K562 (cell line): ENCODE data around the gene SENP1. TPM values are rescaled to one million over a fixed set of nuclear protein-coding genes. Genes with fewer than 3 reads are reported as not detected.

Source experiments
- ATAC-seq: fragments of 200-7000 bp; cut with Tn5 transposase; 3 replicates; pipeline ENCODE4 v1.9.1; 2020; ENCODE audit warnings: moderate library complexity
- BruUV-seq: library from RNA; stranded (reverse); fragments of 400-500 nt; replicated peaks from 2 replicates; lab custom pipeline; 2021; lab: Mats Ljungman, UMichigan
- CTCF ChIA-PET: fragments of 300-600 bp; formaldehyde crosslinking; extraction: SDS; loops from one replicate; lab custom pipeline; 2021; ENCODE audit warnings: low intra/inter-chr PET ratio; lab: Yijun Ruan, JAX
- POLR2A ChIA-PET: fragments of 300-600, 350-650 bp; sonication (Branson Sonifier 250); formaldehyde crosslinking; extraction: SDS; loops from one replicate; lab custom pipeline; 2021; ENCODE audit warnings: antibody characterized with exemption, inconsistent platforms; lab: Yijun Ruan, JAX
- DNase-seq, 4 experiments: peaks; one replicate each; pipeline versions ENCODE4 v3.0.0 to v3.0.0-alpha.2; 2011 to 2018; ENCODE audit warnings: low spot score in 3 of 4, mixed read lengths in 3 of 4; ENCODE audit errors: extremely low read depth in 1 of 4
- FAIRE-seq: peaks from 2 replicates; lab custom pipeline; 2011; peaks lifted over from hg19 to GRCh38; lab: Jason Lieb, UNC
- H2AFZ ChIP-seq: 2 replicates; pipeline ENCODE4 v1.6.0; 2011; ENCODE audit warnings: low read depth, low read length, control low read depth, inconsistent platforms
- H3K27ac ChIP-seq: fragments of 200-600 bp; 3 replicates; pipeline ENCODE4 v1.8.0; 2011; ENCODE audit warnings: low read depth, mild to moderate bottlenecking, control low read depth, inconsistent platforms, low read length, moderate library complexity, mixed read lengths; ENCODE audit errors: extremely low read depth
- H3K27me3 ChIP-seq, 2 experiments: fragments of 300-600 bp in 1 of 2; 2 replicates in 1 of 2; 3 replicates in 1 of 2; pipeline versions ENCODE4 v1.6.0 to v1.8.0; 2011; ENCODE audit warnings: inconsistent platforms in 2 of 2, low read length in 2 of 2, mild to moderate bottlenecking in 1 of 2, mixed read lengths in 1 of 2, moderate library complexity in 1 of 2; ENCODE audit not compliant: control insufficient read depth in 2 of 2, insufficient read depth in 2 of 2
- H3K36me3 ChIP-seq: fragments of 300-600 bp; 3 replicates; pipeline ENCODE4 v1.8.0; 2011; ENCODE audit warnings: mild to moderate bottlenecking, low read length, inconsistent platforms; ENCODE audit not compliant: control insufficient read depth, insufficient read depth
- H3K4me1 ChIP-seq, 2 experiments: fragments of 200-600 bp in 1 of 2; replicated peaks in 1 of 2; 2 replicates in 1 of 2; 3 replicates in 1 of 2; pipeline versions ENCODE4 v1.5.1 to v1.8.0; 2011; ENCODE audit warnings: inconsistent platforms in 2 of 2, low read length in 2 of 2, mild to moderate bottlenecking in 1 of 2, mixed read lengths in 1 of 2, moderate library complexity in 1 of 2; ENCODE audit not compliant: control insufficient read depth in 2 of 2, insufficient read depth in 2 of 2
- H3K4me2 ChIP-seq: 2 replicates; pipeline ENCODE4 v1.6.1; 2011; ENCODE audit warnings: low read length, control low read depth, inconsistent platforms, mixed read lengths; ENCODE audit not compliant: insufficient read depth
- H3K4me3 ChIP-seq: fragments of 200-600 bp; sonication (generic), shearing (Covaris generic); 2 replicates; pipeline ENCODE4 v1.5.1; 2016; ENCODE audit warnings: control low read depth, inconsistent platforms
- H3K79me2 ChIP-seq: fragments of 200-600 bp; 3 replicates; pipeline ENCODE4 v1.8.0; 2011; ENCODE audit warnings: low read length, inconsistent platforms; ENCODE audit not compliant: control insufficient read depth, insufficient read depth
- H3K9ac ChIP-seq, 2 experiments: 2 replicates each; pipeline versions ENCODE4 v1.6.0 to v1.6.1; 2011; ENCODE audit warnings: low read depth in 2 of 2, low read length in 2 of 2, control low read depth in 1 of 2, inconsistent platforms in 1 of 2, mild to moderate bottlenecking in 1 of 2, mixed read lengths in 1 of 2; ENCODE audit not compliant: insufficient read depth in 1 of 2
- H3K9me1 ChIP-seq: one replicate; pipeline ENCODE4 v1.6.0; 2011; ENCODE audit warnings: inconsistent platforms, mild to moderate bottlenecking, low read length, moderate library complexity; ENCODE audit not compliant: control insufficient read depth, insufficient read depth
- H3K9me3 ChIP-seq: replicated peaks from 2 replicates; pipeline ENCODE4 v1.5.1; 2011; ENCODE audit warnings: low read depth, low read length, inconsistent platforms; ENCODE audit not compliant: control insufficient read depth, insufficient read depth
- H4K20me1 ChIP-seq: replicated peaks from 2 replicates; pipeline ENCODE4 v1.6.1; 2011; ENCODE audit warnings: low read length, inconsistent platforms, mixed read lengths; ENCODE audit not compliant: control insufficient read depth, insufficient read depth
- ATF3 ChIP-seq, 2 experiments: fragments of 450-650 bp in 1 of 2; sonication (generic) in 1 of 2; formaldehyde crosslinking in 1 of 2; IDR thresholded peaks in 1 of 2; conservative IDR thresholded peaks in 1 of 2; 2 replicates each; pipeline versions ENCODE4 v1.6.1 to v1.8.1; 2016 to 2023; ENCODE audit warnings: mild to moderate bottlenecking in 2 of 2, moderate library complexity in 2 of 2, inconsistent platforms in 1 of 2, missing genetic modification reagents in 1 of 2
- CC2D1A ChIP-seq: fragments of 450-650 bp; IDR thresholded peaks from 2 replicates; pipeline ENCODE4 v1.6.1; 2017; ENCODE audit warnings: mild to moderate bottlenecking
- HES1 ChIP-seq: fragments of 450-650 bp; IDR thresholded peaks from 2 replicates; pipeline ENCODE4 v1.6.1; 2016; ENCODE audit warnings: low read depth, mild to moderate bottlenecking, moderate library complexity
- IRF1 ChIP-seq: sonication (generic); formaldehyde crosslinking; IDR thresholded peaks from 2 replicates; pipeline ENCODE4 v1.8.0; 2022; ENCODE audit warnings: missing genetic modification reagents, mild to moderate bottlenecking, borderline replicate concordance
- MTF1 ChIP-seq: fragments of 250-450 bp; sonication (Bioruptor Pico); IDR thresholded peaks from 2 replicates; pipeline ENCODE4 v1.9.0; 2021; ENCODE audit warnings: moderate library complexity, mild to moderate bottlenecking, inconsistent platforms, borderline replicate concordance
- SAFB2 ChIP-seq: fragments of 200-400 bp; formaldehyde crosslinking; IDR thresholded peaks from 2 replicates; pipeline ENCODE4 v1.6.1; 2018; ENCODE audit warnings: borderline replicate concordance, low read length, low read depth, moderate library complexity; ENCODE audit not compliant: severe bottlenecking
- TEAD4 ChIP-seq, 2 experiments: sonication (generic) in 1 of 2; formaldehyde crosslinking in 1 of 2; IDR thresholded peaks; 2 replicates each; pipeline versions ENCODE4 v1.6.1 to v1.8.0; 2012 to 2022; ENCODE audit warnings: borderline replicate concordance in 1 of 2, inconsistent platforms in 1 of 2, low read length in 1 of 2, mild to moderate bottlenecking in 1 of 2, missing genetic modification reagents in 1 of 2
- XRCC5 ChIP-seq: fragments of 200-400 bp; formaldehyde crosslinking; IDR thresholded peaks from 2 replicates; pipeline ENCODE4 v1.6.1; 2017; ENCODE audit warnings: low read depth, mild to moderate bottlenecking, low read length
- ZBTB1 ChIP-seq: sonication (generic); formaldehyde crosslinking; IDR thresholded peaks from 2 replicates; pipeline ENCODE4 v1.8.1; 2023; ENCODE audit warnings: missing genetic modification reagents, low read depth, mild to moderate bottlenecking, borderline replicate concordance
- ZNF354B ChIP-seq: fragments of 250-450 bp; sonication (Bioruptor Pico); IDR thresholded peaks from 2 replicates; pipeline ENCODE4 v1.4.0; 2020
- ZNF778 ChIP-seq: fragments of 450-650 bp; formaldehyde crosslinking; IDR thresholded peaks from 2 replicates; pipeline ENCODE4 v1.4.0; 2020; ENCODE audit warnings: mild to moderate bottlenecking, moderate library complexity
- WGBS: fragments of 100-300 bp; shearing (Covaris generic); methylation state at CpG from one replicate; pipeline ENCODE4 v1.1.6; 2016; ENCODE audit warnings: low coverage, mixed read lengths; ENCODE audit not compliant: insufficient coverage; ENCODE audit errors: missing lambda C conversion rate; 5-methylcytosine and 5-hydroxymethylcytosine counted together
- in situ Hi-C: fragments of 300-500 bp; cut with MboI; formaldehyde crosslinking; loops from 4 replicates; pipeline ENCODE4 v1.15.0; 2018; ENCODE audit warnings: inconsistent platforms, mixed read lengths
- intact Hi-C: fragments of 100-400 bp; cut with micrococcal nuclease; formaldehyde crosslinking; loops from 2 replicates; pipeline ENCODE4 v1.14.2; 2022
- polyA plus RNA-seq, 8 experiments: library from polyadenylated mRNA; depleted of rRNA in 4 of 8; stranded (reverse) in 5 of 8; unstranded in 3 of 8; fragments of >200 nt; fragmentation: Nextera tagmentation in 2 of 8; fragmentation: Illumina TruSeq in 1 of 8; extraction: Ambion mirVana in 2 of 8; extraction: Trizol in 1 of 8; gene quantifications; 2 replicates each; pipeline versions ENCODE4 v1.2.1 to v1.2.3, GENCODE V29; 2011 to 2014; ENCODE audit warnings: inconsistent platforms in 1 of 8, missing spikeins in 1 of 8
- total RNA-seq, 7 experiments: library from RNA; depleted of rRNA in 6 of 7; stranded (reverse); fragments of >200 nt in 6 of 7; fragmentation: Illumina TruSeq in 2 of 7; extraction: Trizol in 2 of 7; gene quantifications; 2 replicates each; pipeline versions ENCODE4 v1.2.1 to v1.2.3, GENCODE V29; 2011 to 2021; ENCODE audit warnings: low replicate concordance in 1 of 7
- TF ChIP-seq, protein P1 (sequence below): fragments of 450-650 bp; IDR thresholded peaks from 2 replicates; pipeline ENCODE4 v1.6.1; 2017; ENCODE audit warnings: antibody characterized with exemption
- TF ChIP-seq, protein P2 (sequence below): fragments of 150-350 bp; conservative IDR thresholded peaks from 2 replicates; pipeline ENCODE4 v1.6.1; 2014; ENCODE audit warnings: low read length

Gene SENP1
- total and polyA plus RNA-seq, 9 of the 15 experiments (the other 6 are each of a cell fraction or from before 2014, with no cell fraction given), result 15.5 to 59.0 (median 36.3) TPM

DNA sequence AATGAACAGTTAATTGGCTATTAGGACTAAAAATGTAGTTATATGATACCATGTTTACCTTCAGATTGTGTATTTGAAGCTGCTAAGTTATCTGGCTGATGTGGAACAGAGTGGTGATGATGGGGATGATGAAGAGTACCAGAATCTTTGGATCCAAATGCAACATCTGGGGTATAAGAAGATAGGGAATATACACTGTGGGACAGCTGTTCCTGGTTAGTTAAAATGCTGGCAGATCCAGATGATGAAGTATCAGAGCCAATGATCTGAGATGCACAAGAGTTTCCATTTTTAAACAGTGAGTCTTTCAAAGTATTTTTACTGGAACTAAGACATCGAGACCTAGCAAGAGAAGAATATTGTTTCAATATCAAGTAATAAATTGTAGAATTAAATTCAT, 31.6 kb downstream of the SENP1 start (continued):
- TF ChIP-seq ATF3 (IDR thresholded peaks at IDR 0.05) (no peak), ATF3 (CRISPR knock-in tag; conservative IDR thresholded peaks at IDR 0.05) (no peak), TEAD4 (IDR thresholded peaks at IDR 0.05; ENCODE audit: low read length) (no peak), TEAD4 (CRISPR knock-in tag; IDR thresholded peaks at IDR 0.05; ENCODE audit: borderline replicate concordance) (no peak), SAFB2 (no peak)
- TF ChIP-seq, protein P1, sequence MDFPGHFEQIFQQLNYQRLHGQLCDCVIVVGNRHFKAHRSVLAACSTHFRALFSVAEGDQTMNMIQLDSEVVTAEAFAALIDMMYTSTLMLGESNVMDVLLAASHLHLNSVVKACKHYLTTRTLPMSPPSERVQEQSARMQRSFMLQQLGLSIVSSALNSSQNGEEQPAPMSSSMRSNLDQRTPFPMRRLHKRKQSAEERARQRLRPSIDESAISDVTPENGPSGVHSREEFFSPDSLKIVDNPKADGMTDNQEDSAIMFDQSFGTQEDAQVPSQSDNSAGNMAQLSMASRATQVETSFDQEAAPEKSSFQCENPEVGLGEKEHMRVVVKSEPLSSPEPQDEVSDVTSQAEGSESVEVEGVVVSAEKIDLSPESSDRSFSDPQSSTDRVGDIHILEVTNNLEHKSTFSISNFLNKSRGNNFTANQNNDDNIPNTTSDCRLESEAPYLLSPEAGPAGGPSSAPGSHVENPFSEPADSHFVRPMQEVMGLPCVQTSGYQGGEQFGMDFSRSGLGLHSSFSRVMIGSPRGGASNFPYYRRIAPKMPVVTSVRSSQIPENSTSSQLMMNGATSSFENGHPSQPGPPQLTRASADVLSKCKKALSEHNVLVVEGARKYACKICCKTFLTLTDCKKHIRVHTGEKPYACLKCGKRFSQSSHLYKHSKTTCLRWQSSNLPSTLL, result no peak
- TF ChIP-seq, all 486 proteins: peak for 0

DNA sequence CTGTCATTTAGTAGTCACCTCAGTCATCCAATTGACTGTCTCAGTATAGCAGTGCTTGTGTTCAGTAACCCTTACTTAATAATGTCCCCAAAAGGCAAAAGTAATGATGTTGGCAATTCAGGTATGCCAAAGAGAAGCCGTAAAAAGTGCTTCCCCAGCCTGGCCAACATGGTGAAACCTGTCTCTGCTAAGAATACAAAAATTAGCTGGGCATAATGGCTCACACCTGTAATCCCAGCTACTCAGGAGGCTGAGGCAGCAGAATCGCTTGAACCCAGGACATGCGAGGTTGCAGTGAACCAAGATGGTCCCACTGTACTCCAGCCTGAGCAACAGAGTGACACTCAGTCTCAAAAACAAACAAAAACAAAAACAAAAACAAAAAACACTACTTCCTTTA, 33.6 kb downstream of the SENP1 start:
- Histone ChIP-seq H3K36me3 (peaks cover 65% of the 10 kb centered on the region), H3K27me3 (no peaks in the 10 kb centered on the region), H3K4me3 (no peak overlapping the region), H3K27ac (no peak overlapping the region), H3K9ac (no peak overlapping the region), H3K9me3 (no peaks in the 10 kb centered on the region), H4K20me1 (no peaks in the 10 kb centered on the region), H2AFZ (no peak overlapping the region), H3K4me2 (no peak overlapping the region), H3K4me1 (peaks cover 3 to 6% of the 10 kb centered on the region in 2 experiments; a peak in 2 of 5 replicates), H3K9me1 (no peaks in the 10 kb centered on the region), H3K79me2 (no peaks in the 10 kb centered on the region)
- DNase-seq (no peak), ATAC-seq (no peak), FAIRE-seq (no peak)
- ChIA-PET CTCF (interaction anchor here (0.5 to 0.6 kb wide), 2 partner anchors 239 to 242 kb away, joined by 5 read pairs; no protein-coding TSS in a partner anchor), POLR2A (no interaction called here)
- in situ Hi-C loops, result no loop called here
- WGBS, result 100% methylated on average over 3 of the region's 3 CpGs
- no TSS peak for BruUV-seq
- intact Hi-C loops, result no loop called here
- no peak for TF ChIP-seq XRCC5
- no peak for TF ChIP-seq MTF1 (CRISPR knock-in tag)
- TF ChIP-seq ZNF778 (CRISPR knock-in tag), result no peak
- TF ChIP-seq, protein P2, sequence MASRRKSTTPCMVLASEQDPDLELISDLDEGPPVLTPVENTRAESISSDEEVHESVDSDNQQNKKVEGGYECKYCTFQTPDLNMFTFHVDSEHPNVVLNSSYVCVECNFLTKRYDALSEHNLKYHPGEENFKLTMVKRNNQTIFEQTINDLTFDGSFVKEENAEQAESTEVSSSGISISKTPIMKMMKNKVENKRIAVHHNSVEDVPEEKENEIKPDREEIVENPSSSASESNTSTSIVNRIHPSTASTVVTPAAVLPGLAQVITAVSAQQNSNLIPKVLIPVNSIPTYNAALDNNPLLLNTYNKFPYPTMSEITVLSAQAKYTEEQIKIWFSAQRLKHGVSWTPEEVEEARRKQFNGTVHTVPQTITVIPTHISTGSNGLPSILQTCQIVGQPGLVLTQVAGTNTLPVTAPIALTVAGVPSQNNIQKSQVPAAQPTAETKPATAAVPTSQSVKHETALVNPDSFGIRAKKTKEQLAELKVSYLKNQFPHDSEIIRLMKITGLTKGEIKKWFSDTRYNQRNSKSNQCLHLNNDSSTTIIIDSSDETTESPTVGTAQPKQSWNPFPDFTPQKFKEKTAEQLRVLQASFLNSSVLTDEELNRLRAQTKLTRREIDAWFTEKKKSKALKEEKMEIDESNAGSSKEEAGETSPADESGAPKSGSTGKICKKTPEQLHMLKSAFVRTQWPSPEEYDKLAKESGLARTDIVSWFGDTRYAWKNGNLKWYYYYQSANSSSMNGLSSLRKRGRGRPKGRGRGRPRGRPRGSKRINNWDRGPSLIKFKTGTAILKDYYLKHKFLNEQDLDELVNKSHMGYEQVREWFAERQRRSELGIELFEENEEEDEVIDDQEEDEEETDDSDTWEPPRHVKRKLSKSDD, result no peak
- TF ChIP-seq ZBTB1, result no peak
- no peak for TF ChIP-seq CC2D1A
- TF ChIP-seq IRF1, result no peak
- no peak for TF ChIP-seq HES1
- no peak for TF ChIP-seq ZNF354B (CRISPR knock-in tag)
